Stimulated activated CD4-positive, alpha-beta T cell treated with anti-CD3 and anti-CD28 coated beads, Interleukin-12 subunit alpha, Interleukin-12 subunit beta, amount 100 ng/mL, for 24 hours (primary cell): Measurements from ENCODE around the gene EP400.
"Not testable (repeated sequence)": the region's sequence is repeated elsewhere in the genome, so short reads cannot be mapped to it uniquely, and the experiment has no call there.

Experiments
- DNase-seq, 2 experiments: peaks; one replicate each; pipeline ENCODE4 v3.0.0-alpha.2; 2020; ENCODE audit warnings: low read depth in 2 of 2

EP400 gene

GRCh38 chr12:132085291-132085635 is 135.5 kb downstream of the EP400 start:
- no peak for DNase-seq

DNA sequence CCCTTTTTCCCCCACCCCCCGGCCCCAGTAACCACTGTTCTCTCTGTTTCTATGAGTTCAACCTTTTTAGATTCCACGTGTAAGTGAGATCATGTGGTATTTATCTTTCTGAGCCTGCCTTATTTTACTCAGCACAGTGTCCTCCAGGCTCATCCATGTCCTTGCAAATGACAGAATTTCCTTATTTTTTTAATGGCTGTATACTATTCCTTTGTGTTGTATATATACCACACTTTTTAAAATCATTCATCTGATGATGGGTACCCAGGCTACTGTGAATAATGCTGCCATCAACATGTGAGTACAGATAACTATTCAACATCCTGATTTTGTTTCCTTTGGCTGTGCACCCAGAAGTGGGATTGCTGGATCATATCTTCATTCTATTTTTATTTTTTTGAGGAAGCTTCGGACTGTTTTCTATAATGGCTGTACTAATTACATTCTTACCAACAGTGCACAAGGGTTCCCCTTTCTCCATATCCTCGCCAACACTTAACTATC is 139.7 kb downstream of the EP400 start:
- DNase-seq = no peak

DNA sequence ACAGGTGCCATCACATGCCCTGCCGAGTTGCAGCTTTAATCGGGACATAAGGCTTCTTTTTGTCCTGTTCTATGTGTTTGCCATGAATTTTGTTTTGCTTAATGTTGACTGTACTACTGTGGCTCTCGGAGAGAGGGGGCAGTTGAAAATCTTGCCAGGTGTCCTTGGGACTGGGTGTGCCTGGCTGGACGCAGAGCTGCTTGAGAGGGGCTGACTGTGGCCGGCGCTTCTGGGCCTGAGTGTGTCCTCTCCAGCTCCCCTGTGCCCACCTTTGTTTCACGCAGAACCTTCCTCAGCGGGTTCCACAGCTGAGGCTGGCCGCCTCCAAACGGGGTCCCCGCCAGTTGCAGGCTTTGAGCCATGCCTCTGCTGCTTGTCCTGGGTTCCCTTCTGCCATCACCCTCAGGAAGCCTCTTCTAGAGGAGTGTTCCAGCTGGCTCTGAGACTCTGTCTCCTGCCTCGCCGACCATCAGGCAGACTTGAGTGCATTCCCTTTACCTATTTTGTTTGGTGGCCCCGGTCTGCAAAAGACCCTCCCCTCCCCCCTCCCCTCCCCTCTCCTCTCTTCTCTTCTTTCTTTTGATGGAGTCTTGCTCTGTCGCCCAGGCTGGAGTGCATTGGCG is 144.6 kb downstream of the EP400 start:
- no peak for DNase-seq

GRCh38 chr12:132095520-132096409 is 146.0 kb downstream of the EP400 start:
- no peak for DNase-seq

DNA sequence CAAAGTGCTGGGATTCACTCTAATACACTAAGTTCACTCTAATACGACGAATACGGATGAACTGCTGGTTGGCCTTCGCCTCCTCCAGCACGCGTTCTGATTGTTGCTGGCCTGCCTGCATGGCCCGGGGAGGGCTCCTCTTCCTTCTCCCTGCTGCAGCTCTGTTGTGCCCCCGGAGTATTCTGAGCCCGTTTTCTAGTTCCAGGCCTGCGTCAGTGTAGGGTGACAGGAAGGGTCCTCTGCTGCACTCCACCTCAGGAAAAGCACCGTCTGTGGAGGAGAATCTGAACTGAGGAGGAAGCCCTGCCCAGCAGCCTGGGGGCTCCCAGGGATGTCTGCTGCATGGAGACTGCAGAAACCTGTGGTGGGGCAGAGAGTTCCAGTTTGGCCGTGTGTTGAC is 150.0 kb downstream of the EP400 start:
- DNase-seq = no peak

DNA sequence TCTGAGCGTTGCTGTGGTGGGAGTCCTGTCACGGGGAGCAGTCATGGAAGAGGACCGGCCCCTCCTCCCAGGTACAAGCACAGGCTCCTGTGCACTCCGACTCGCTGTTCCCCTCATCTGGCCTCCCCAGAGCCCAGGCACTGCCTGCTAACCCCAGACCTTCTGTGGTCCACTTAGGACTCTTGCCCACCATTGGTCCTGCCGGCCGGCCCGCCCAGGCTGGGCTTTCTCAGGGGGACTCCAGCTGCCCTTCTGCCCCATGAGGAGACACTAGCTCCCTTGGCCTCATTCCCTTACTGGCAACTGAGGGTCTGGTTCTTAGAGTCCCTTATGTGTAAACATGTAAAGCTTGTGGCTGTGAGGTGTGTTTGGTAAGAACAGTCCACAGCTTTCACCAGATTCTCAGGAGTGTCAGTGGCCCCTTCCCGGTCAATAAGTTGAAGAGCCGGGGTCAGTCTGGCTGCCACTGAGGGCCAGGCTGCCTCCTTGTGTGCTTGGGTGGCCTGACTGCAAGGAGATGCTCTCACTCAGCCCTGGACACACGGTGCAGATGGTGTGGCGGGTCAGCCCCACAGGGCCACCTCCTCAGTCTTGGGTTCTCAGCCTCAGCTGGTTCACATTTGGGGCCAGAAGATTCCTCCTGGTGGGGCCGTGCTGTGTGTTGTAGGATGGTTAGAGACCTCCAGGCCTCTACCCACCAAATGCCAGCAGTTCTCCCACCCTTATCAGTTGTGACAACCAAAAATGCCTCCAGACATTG is 150.7 kb downstream of the EP400 start:
- DNase-seq = no peak

DNA sequence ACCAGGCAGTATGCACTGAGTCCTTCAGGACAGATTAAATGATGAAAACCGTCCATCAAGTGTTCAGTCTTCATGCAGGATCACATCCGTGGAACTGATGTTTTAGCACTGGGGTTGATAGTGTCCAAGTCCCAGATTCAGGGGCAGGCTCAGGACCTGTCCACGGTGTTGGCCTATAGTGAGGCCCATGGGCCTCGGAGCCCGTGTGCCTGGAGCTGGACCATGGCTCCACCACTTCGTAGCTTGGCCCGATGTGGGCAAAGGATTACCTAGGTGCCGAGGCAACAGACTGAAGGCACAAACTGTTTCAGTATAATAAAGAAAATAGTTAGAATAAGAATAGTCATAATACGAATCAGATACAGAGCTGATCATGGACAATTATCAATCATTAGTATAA is 152.6 kb downstream of the EP400 start:
- DNase-seq = no peak

DNA sequence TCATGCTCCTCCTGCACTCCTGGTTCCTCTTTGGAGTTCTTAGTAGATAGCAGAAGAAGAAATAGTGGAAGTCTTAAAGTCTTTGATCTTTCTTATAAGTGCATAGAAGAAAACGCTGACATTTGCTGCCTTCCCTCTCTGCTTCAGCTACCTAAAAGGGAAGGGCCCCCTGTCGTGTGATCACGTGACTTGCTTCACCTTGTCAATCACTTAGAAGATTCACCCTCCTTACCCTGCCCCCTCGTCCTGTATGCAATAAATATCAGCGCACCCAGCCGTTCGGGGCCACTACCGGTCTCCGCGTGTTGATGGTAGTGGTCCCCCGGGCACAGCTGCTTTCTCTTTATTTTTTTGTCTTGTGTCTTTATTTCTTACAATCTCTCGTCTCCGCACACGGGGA is 153.3 kb downstream of the EP400 start:
- not testable (repeated sequence) for DNase-seq

DNA sequence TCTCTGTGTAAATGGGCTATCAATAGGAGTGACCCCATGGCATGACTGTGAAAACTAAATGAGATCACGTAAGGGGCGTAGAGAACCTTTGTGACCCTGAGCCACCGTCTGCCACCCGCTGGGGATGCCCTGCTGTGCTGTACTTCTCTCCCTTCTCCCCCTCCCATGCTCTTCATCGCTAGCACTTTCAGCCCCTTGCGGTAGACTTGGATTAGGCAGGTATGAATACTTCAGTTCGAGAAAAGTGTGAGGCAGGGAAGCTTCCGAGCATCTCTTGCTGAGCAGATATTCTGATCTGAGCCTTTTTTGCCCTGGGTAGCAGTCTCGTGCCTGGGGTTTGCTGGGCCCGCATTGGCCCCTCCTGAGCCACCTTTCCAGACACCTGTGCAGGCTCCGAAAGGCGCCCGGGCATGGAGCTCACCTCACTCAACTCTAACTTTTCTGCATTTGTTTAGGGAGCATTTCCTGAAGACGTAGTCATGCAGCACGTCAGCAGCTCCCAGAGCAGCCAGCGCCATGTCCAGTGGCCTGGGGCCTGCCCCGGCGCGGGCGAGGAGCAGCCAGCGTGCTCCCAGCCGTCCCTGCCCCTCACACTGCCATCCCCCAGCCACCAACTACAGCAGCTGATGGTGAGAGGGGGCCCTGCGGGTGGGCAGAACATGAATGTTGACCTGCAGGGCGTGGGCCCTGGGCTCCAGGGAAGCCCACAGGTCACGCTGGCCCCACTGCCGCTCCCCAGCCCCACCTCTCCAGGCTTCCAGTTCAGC is 154.0 kb downstream of the EP400 start:
- DNase-seq = no peak

DNA sequence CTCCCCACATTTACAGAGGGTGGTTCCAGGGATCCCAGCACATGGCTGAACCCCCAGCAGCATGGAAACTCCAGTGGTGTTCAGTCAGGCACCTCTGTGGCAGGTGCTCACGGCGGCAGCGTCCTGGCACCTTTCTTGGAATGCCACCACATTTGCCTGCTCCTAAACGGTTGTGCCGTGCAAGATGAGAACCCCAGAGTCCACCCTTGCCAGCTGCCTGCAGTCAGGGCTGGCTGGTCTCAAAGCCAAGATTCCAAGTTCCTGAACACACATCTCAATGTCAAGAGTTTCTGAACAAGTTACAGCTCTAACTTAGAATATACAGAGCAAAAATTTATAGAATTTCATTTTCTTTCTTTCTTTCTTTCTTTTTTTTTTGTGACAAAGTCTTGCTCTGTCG is 155.7 kb downstream of the EP400 start:
- no peak for DNase-seq

DNA sequence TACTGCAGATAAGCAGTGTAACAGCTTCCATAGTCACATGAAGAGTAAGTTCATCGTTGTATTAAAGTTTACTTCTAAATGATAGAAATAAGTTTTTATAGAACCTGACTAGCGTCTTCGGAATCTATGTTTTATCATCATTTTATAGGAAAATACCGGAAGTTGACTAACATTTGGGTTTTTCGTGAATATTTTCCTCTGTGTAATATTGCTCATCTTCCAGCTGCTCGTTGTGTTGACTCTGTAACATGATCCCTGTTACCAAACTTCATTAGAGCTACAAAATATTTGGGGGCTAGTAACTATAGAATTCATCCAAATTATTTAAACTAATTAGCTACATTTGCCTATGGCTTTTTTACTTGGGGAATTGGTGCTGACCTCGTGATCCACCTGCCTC is 157.2 kb downstream of the EP400 start:
- DNase-seq = no peak

DNA sequence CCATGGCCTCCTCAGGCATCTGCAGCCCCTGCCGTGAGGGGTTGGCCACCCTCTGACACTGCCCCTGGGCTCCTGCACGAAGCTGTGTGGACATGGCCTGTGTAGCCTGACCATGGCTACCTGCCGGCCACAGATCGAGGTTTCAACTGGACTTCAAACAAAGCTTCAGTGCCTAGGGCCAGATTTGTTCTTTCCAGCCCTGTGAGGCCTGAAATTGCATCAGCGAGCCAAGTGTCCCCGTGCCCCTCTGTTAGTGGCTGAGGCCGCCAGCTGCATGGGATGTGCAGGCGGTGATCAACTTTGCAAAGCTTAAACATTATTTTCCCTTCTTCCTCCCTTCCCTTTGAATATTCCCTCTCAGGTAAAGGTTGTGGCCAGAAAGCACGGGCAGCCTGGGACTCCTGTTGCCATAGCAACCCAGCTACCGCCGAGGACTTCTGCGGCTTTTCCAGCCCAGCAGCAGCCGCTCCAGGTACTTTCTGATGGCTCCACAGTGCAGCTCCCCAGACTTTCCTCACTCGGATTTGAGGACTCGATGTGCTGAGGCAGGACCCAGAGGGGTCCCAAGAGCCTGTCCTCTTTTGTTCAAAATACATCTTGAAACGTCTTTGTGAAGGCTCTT is 158.6 kb downstream of the EP400 start:
- DNase-seq = no peak

- DNase-seq = no peak
These were observed 160.0 kb downstream of the EP400 start for GRCh38 chr12:132109741-132110140.

DNA sequence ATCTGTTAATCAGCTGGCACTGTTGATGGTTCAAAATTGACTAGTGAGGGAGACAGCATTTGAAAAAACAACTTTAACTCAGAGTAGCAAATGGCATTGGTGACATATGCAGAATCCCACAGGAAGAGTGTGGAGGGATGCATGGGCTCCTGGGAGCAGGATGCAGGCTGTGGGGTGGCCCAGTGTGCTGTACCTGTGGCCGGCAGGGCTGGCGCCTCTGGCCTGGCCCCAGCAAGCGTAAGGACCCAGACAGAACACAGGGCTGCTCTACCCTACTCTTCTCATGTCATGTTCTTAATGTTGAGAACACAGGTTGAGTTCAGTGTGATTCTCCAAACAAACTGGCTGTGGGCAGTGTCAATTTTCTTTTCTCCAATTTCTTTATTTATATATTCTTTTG is 160.9 kb downstream of the EP400 start:
- no peak for DNase-seq

DNA sequence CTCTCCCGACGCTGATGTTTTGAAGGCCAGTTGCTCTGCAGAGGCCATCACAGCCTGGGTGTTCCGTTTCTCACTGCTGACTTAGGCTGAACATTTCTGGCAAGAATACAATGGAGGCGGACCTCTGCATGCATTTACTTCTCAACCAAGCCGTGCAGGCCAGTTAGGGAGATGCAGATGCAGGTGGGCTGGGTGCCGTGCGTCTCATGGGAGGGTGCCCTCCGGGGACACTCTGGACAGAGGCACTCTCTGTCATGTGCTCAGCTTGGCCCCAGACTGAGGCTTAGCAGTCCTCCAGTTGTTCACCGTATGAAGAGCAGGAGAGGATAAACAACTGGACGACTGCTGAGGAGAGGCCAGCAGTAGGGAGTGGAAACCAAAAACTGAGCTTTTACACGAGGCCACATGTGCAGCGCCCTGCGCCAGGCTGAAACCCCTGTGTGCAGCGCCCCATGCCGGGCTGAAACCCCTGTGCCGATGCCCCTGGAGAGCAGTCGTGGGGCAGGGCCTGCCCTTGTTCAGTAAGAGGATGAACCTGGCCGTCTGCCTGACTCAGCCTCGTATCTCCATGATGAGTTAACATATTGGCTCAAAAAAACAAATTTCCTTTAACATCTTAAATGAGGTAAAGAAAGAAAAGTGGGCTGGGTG is 162.0 kb downstream of the EP400 start:
- DNase-seq = no peak

GRCh38 chr12:132114667-132115066 is 164.9 kb downstream of the EP400 start:
- no peak for DNase-seq

- DNase-seq = no peak
These were observed 165.8 kb downstream of the EP400 start for GRCh38 chr12:132115500-132115899.

GRCh38 chr12:132116709-132117557 is 167.2 kb downstream of the EP400 start:
- no peak for DNase-seq

DNA sequence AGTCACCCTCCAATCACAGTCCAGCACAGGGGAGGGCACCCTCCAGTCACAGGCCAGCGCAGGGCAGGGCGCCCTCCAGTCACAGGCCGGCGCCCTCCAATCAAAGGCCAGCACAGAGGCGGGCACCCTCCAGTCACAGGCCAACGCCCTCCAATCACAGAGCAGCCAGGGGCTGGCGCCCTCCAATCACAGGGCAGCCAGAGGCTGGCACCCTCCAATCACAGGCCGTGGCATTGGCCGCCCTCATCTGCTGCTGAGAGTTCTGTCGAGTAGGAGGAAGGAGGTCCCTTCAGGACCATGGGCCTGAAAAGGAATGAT is 167.8 kb downstream of the EP400 start:
- DNase-seq = no peak

- DNase-seq = no peak
These were observed 169.1 kb downstream of the EP400 start for GRCh38 chr12:132118876-132119275.
